Measurements from ENCODE around the gene HSP90AA1.
"Not testable (repeated sequence)": the region's sequence is repeated elsewhere in the genome, so short reads cannot be mapped to it uniquely, and the experiment has no call there.

The HSP90AA1 gene

GRCh38 chr14:102085948-102086708 is 716 bp downstream of the HSP90AA1 start:
- peak overlapping the region; percentile 87 for H3K4me3 ChIP-seq (ENCODE audit: low read depth, low read length)
- DNase-seq (ENCODE audit: low read depth) = peak; percentile 73
- TF ChIP-seq, protein P1, sequence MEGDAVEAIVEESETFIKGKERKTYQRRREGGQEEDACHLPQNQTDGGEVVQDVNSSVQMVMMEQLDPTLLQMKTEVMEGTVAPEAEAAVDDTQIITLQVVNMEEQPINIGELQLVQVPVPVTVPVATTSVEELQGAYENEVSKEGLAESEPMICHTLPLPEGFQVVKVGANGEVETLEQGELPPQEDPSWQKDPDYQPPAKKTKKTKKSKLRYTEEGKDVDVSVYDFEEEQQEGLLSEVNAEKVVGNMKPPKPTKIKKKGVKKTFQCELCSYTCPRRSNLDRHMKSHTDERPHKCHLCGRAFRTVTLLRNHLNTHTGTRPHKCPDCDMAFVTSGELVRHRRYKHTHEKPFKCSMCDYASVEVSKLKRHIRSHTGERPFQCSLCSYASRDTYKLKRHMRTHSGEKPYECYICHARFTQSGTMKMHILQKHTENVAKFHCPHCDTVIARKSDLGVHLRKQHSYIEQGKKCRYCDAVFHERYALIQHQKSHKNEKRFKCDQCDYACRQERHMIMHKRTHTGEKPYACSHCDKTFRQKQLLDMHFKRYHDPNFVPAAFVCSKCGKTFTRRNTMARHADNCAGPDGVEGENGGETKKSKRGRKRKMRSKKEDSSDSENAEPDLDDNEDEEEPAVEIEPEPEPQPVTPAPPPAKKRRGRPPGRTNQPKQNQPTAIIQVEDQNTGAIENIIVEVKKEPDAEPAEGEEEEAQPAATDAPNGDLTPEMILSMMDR (conservative IDR thresholded peaks at IDR 0.05; ENCODE audit: low read depth, low read length) = no peak

GRCh38 chr14:102085488-102085887 is 1.4 kb downstream of the HSP90AA1 start:
- TF ChIP-seq, protein P1 (conservative IDR thresholded peaks at IDR 0.05; ENCODE audit: low read depth, low read length) = no peak
- H3K4me3 ChIP-seq (ENCODE audit: low read depth, low read length) = peak overlapping the region; percentile 87
- DNase-seq (ENCODE audit: low read depth) = no peak

GRCh38 chr14:102084931-102085330 is 1.9 kb downstream of the HSP90AA1 start:
- H3K4me3 ChIP-seq (ENCODE audit: low read depth, low read length) = peak overlapping the region; percentile 87
- TF ChIP-seq, protein P1 (conservative IDR thresholded peaks at IDR 0.05; ENCODE audit: low read depth, low read length) = no peak
- DNase-seq (ENCODE audit: low read depth) = no peak

DNA sequence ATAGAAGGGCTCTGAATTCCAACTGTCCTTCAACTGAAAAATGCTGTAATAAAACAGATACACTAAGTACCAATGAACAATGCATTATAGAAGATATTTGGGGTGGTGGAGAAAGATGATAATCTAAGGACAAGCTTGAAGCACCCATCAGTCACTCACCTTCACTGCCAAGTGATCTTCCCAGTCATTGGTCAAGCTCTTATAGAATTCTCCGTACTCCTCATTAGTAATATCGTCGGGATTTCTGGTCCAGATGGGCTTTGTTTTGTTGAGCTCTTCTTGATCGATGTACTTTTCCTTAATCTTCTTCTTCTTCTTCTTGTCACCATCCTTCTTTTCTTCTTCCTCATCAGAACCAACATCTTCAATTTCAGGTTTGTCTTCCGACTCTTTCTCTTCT is 2.3 kb downstream of the HSP90AA1 start:
- not testable (repeated sequence) for H3K4me3 ChIP-seq (ENCODE audit: low read depth, low read length); DNase-seq (ENCODE audit: low read depth)

- no peak overlapping the region for H3K4me3 ChIP-seq (ENCODE audit: low read depth, low read length)
- TF ChIP-seq, protein P1 (conservative IDR thresholded peaks at IDR 0.05; ENCODE audit: low read depth, low read length) = no peak
- DNase-seq (ENCODE audit: low read depth) = no peak
These were observed 5.4 kb downstream of the HSP90AA1 start for GRCh38 chr14:102081231-102082080.

- TF ChIP-seq, protein P1 (conservative IDR thresholded peaks at IDR 0.05; ENCODE audit: low read depth, low read length) = no peak
- DNase-seq (ENCODE audit: low read depth) = no peak
- no peak overlapping the region for H3K4me3 ChIP-seq (ENCODE audit: low read depth, low read length)
These were observed 6.4 kb downstream of the HSP90AA1 start for GRCh38 chr14:102080183-102081080.

DNA sequence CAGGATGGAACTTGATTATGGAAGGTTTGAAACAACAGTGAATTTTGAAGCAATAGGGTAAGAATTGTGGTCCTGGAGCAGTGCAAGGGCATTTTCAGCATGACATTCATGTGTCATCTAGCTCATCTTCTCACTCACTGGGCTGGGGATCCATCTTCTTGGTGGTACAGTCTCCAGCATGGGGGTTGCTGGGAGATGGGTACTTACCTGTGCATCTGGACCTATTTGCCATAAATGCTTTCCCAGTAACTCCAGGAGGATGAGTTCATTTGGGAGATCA is 7.2 kb downstream of the HSP90AA1 start:
- TF ChIP-seq, protein P1 (conservative IDR thresholded peaks at IDR 0.05; ENCODE audit: low read depth, low read length) = no peak
- H3K4me3 ChIP-seq (ENCODE audit: low read depth, low read length) = no peak overlapping the region
- DNase-seq (ENCODE audit: low read depth) = no peak
